ENCODE data around the gene DLGAP3.

The DLGAP3 gene

DNA sequence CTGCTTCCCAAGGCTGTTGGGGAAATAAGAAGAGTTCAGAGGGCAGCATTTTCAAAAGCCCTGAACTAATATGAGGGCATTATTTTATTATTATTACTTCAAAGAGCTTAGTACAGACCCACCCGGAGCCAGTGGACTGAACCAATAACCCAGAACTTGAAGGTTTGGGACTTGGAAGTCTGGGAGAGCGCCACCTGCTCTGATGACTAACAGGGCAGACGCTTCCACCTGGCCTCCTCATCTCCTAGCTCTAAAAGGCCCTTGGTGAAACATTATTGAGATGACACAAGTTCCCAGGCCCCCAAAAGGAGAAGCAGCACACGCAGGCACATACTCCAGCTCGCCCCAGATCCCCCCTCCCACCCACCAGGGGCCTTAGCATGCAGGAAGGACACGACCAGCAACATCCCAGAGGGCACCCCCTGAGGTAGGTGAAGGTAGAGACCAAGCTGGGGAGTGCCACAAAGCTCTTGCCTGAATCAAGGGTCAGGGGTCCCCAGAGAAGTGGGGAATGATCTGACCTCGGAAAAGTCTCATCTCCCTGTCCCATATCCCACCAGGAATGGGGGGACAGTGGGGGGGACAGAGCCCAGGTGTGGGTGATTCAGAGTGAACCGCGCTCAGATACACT lies 1.3 kb downstream of the DLGAP3 start:
- DNase-seq = no peak

DNA sequence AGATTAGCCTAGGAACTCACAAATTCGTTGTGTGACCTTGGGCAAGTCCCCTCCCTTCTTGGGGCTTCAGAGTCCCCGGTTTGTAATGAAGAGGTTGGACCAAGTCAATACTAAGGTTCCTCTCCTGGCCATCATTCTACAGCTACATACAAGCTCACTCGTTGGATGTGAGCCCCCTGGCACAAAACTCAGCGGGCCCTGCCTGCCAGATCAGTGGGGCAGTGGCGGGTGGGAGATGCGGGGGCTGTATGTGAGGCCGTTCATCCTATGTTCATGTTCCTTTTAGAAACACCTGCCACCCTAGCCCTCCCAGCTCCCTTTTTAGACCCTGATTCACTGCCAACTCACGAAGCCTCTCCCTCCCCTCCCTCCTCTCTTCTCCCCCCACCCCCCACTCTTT lies 2.1 kb downstream of the DLGAP3 start:
- no peak for DNase-seq

DNA sequence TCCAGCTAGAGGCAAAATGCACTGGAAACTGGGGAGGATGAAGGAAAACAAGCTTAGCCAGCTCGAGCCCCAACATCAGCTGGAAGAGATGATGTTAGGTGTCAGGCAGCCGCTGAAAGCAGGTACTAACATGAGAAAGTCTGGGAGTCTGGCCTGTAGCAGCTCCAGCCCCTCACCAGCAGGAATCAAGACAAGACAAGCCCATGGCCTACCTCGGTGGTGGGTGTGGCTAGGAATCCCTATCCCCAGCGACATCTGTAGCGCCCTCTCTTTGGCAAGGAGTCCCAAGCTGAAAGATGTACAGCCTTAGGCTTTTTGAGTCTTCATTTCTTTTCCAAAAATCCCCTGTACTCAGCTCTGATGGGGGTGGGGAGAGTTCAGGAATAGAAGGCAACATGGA lies 2.6 kb downstream of the DLGAP3 start:
- no peak for DNase-seq

DNA sequence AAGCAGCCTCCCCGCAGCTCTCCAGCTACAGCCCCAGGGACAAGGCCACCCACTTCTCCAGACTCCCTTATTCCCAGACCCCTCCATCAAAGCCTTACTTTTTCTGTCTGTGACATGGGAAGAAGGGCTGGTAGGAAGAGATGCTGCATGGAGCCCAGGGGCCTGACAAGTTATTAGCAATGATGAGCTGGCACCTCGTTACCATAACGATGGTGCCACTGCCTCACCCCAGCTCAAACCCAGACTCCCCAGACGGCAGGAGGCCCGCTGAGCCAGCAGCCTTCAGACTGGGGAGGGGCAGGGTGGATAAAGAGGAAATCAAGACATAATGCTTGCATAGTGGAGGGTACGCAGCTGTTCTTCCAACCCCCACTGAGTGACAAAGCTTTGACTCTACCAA lies 3.3 kb downstream of the DLGAP3 start:
- no peak for DNase-seq

DNA sequence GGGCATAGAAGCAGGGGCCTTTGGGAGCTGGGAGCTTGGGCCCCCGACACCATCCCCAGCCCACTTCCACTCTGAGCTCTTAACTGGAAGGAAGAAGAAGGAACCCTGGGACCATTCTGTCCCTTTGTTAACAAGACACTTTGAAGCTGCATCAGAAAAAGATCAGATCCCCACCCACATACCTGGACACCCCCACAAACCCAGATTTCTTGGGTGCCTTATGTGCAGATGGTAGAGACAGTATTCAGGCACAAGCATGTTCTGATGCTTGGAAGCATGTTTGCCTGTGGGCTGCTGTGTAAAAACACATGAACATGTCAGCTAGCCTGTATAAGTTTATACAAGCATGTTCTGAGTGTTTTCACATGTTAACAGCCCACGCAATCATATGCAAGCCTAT lies 3.7 kb downstream of the DLGAP3 start:
- DNase-seq = no peak

DNA sequence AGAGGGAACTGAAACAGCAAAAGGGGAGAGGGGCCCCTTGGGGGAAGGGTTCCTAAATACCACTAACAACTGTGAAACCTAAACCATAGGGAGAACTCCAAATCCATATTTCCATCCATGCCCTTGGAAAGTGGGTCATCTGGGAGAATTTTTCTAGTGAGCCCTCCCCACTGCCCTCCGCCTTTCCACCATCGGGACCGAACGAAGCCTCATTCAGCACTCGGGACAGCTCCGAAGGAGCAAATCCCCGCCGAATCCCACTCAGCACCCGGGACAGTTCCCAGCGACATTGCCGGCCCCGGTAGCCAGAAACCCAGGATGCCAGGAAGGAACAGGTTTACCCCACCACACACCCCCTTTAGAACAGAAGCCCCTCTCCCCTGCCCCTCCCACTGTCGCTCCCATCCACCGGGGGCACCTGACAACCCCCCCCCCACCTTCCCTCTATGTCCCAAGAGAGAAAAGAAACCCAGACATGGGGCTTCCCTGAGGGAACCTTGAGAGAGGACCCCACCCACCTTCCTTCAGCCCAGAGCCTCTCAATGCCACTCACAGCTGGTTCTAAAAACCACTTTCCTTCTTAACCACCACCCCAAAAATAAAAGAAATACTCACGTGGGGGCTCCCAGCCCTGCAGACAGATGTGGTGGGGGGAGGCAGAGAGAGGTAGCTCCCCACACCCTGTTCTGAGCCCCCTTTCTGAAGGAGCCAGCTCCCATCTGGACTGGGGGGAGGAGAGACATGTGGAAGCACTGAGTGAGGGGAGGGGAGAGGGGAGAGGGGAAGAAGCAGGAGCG lies 4.5 kb downstream of the DLGAP3 start:
- DNase-seq = peak; percentile 17

DNA sequence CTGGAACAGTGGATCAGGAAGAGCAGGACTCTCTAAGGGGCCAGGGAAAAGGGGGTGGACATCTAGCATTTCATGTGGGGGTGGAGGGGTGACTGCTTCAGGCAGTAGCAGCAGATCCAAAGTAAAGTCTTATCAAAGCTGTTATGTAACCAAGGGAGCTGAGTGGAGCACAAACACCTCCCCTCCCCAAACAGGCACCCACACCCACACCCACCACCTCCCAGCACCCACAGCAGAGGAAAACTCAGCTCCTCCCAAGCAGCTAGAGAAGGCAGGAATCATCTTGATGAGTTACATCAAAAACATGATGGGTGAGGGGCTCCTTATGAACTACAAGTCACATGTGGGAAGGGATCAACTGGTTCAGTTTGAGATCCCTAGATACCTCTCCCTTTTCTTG lies 6.0 kb downstream of the DLGAP3 start:
- no peak for DNase-seq

DNA sequence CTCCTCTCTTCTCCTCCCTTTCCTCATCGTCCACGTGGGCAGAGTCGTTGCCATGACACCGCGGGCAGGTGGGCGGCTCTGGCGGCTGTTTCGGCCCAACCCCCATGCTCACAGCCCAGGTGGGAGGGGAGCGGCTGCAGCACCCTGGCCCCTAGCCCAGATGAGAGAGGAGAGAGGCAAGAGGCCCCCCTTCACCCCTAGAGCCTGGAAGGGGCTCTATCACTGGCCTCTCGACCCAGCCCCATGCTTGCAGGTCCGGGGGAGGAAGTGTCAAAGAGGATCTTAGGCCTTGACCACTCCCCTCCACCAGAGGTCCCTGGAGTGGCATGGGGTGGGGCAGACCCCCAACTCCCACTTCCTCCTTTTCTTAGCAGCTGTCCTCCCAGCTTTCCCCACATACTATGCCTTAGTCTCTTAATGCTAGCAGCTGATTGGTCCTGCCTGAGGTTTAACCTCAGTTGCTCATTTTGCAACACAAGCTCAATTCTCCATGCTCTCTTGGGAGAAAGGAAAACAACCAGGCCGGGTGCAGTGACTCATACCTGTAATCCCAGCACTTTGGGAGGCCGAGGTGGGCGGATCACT lies 10.4 kb downstream of the DLGAP3 start:
- no peak for DNase-seq

DNA sequence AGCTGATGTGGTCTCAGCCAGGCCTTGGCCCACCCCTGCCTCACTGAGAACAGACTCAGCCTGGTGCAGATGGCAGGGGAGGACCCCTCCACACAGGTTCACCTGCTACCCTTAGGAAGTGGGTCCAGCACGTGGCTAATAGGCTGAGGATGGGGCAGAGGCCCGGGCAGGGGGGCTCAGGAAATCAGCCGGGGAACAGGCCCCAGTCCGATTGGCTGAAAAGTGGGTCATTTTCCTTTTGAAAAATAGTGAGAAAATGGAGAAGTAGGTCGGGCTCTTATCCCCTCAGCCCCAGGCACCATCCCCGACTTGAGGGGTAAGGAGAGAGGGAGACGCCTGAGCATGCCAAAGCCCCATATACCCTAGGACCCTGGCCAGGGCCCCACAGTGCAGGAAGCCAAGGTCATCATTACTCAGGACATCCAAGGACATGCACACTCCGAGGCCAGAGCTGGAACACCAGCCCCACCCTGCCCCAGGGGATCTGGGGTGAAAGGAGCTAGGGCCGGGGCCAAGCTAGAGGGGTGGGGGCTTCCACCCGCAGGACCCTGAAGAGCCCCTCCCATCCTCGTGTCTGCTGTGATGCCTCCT lies 11.0 kb downstream of the DLGAP3 start:
- no peak for DNase-seq

DNA sequence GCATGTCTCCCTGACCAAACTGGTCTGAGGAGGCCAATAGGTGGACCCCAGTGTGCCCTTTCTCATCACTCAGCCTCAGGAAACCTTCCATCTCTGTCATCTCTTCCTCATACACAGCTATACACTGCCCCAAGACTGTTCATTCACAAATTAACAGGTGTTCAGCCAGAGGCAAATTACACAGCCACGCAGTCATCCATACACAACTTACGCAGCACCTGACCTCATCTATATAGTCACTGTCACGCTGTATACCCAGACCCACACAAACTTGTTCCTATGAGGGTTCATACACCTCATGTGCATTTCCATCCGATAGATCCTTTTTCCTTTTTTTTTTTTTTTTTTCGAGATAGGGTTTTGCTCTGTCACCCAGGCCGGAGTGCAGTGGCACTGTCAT lies 12.4 kb downstream of the DLGAP3 start:
- DNase-seq = no peak

DNA sequence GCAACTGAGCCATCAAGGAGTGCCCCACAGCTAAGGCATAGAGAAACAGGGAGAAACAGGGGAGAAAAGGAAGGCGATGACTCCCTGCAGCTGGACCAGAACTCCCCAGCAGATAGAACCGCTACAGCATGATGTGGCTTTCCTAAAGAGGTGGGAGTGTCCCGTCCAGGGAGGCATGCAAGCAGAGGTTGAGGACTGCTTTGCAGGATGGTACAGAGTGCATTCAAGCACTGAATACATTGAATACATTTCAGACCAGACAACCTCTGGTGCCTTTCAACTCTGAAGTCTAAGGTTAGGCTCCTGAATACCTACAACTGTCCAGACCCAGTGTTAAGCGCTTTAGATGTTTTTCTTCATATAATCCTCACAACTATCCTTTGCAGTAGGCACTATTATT lies 13.3 kb downstream of the DLGAP3 start:
- DNase-seq = no peak

DNA sequence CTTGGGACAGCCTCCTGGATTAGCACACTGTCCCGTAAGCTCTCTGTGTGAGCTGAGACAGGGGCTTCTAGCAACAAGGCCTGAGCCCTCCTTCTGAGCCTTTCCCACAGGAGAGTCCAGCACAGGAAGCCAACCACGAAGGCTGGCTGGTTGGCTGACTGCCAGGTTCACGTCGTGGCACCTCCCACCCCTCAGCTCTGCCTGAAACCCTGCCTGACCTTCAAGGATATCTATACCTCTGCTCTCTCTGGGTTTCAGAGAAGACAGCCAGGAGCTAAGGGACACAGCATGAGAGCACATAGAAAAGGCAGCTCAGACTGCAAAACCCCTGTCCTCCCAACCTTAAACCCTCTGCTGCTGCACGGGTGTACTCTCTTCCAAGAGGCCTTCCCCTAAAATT lies 13.9 kb downstream of the DLGAP3 start:
- DNase-seq = no peak

DNA sequence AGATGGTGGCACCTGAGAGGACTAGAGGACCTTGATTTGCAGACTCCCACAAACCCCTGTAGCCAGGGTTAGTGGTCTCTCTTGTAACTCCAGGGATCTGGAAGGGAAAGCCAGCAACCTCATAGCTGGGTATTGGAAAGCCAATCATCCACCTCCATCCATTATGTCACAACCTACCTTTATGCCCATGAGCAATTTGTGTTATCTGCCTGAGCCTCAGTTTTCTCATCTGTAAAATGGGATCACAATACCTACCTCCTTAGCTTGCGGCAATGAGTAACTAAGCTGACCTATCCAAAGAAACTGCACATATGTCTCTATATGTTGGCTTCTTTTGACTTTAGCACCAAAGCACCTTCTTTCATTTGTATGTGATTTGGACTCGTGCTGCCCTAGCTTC lies 14.5 kb downstream of the DLGAP3 start:
- no peak for DNase-seq

DNA sequence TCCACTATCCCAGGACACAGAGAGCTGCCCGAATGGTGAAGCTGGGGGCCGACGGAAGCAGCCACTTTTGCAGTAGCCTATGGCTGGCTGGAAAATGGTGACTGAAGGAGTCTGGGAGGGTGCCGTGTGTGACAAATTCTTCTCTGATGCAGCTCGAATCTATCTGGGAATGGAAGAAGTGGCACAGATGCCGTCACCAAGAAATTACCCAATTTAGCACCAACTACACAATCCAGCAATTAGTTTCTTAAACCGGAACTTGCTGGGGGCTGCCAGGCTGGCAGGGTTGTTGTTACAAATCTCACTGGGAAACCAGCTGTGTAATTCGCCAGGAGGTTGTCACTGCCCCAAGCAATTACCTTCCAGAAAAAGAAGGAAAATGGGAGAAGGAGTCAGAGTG lies 18.0 kb downstream of the DLGAP3 start:
- DNase-seq = no peak

DNA sequence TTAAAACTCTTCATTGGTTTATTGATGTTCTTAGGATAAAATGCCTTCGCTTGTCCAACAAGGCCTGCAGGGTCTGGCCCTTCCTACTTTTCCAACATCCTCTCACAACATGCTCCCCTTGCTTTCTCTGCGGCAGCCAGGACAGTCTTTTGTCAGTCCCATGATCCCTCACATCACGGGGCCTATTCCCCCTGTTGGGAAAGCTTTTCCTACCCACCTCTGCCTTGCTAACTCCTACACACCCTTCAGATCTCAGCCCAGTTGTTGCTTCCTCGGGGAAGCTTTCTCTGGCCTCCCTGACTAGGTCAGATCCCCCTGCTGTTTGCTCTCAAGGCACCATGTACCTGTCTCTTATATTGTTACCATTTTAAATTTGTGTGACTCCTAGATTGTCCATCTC lies 19.0 kb downstream of the DLGAP3 start:
- DNase-seq = no peak

DNA sequence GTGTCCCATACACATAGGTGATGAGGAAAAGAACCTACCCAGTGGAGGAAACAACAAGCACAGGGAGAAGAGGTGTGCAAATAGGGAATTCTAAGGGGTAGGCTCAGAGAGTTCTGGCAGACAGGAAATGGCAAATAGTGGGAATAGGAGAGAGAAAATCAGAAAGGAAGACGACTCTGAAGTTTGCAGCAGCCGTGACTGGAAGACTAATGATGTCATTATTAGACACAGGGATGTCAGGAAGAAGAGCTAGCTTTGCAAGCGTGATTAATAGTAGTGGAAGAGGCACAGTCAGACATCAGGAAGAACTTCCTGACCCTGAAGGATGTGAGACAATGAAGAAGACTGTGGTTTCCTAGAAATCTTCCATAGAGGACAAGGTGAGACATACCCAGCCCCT lies 21.1 kb downstream of the DLGAP3 start:
- no peak for DNase-seq

DNA sequence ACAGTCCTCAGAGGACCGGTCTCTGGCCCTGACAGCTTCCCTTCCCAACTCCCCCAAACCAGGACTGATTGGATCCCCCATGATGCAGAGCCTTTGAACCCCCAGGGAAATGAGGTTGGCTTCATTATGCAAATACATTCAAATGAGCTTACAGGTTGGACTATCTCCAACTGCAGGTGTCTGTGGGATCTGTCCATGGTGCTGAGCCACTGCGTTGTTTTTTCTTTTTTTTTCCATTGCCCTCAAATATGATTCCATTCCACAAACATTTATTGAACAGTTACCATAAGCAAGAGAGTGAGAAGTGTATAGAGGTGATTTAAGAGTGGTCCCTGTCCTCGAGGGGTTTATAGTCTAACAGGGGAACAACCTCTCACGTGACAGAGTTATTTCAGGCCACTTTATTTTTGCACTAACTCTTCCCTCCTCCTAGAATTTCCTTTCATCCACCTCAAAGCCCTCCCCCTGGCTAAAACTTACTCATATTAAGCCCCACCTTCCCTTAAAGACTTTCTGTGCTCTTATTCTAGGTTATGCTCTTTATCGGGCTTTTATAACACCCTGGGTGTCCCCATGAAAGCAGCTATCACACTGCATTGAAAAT lies 21.9 kb downstream of the DLGAP3 start:
- no peak for DNase-seq

DNA sequence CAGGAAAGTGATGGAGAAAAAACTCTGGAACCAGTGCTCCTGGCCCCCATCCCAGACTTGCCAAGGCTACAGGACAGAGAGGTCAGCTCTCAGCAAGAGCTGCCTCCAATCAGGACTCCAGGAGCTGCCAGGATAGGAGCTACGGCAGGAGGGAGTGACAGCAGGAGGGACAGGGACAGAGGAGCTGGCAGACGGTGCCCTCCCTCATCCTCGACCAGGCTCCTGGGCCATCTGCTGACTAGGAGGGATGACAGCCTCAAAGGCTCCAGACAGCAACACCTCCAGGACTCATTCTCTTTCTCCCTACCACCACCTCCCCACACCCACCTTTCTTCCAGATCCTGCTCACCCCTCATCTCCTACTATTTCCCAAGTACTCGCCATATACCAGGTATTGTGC lies 22.7 kb downstream of the DLGAP3 start:
- no peak for DNase-seq

DNA sequence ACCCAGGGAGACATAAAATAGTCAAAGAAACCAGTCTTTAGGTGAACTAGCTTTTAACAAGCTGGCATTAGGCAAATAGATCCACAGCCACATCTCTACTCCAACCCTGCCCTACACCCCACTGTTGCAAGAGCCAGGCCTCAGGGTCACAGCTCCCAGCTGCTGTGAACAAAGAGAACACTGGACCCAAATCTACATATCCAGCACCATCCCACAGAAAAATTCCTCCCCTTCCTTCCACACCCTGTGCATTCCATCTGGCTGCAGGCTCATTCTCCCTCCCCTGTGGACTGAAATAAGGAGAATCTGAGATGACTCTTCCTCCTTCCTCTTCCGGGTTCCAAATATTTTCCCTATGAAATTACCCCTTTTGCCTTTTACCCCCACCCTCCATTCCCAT lies 23.2 kb downstream of the DLGAP3 start:
- no peak for DNase-seq

DNA sequence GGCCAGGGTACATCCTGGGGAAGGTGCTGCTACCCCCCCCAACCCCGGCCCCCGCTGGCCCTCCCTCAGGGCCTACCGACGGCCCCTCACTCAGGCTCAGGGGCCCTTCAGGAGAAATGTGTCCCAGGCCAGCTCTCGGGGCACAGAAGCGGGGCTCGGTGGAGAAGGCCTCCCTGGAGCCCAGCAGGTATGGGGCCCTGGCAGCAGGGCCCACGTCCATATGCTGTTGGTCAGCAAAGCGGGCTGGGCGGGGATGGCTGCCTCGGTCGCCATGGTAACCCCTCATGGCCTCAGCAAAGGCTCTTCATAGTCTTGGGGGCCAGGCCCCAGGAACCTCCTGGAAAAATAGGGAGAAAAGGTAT lies 24.4 kb downstream of the DLGAP3 start:
- no peak for DNase-seq

DNA sequence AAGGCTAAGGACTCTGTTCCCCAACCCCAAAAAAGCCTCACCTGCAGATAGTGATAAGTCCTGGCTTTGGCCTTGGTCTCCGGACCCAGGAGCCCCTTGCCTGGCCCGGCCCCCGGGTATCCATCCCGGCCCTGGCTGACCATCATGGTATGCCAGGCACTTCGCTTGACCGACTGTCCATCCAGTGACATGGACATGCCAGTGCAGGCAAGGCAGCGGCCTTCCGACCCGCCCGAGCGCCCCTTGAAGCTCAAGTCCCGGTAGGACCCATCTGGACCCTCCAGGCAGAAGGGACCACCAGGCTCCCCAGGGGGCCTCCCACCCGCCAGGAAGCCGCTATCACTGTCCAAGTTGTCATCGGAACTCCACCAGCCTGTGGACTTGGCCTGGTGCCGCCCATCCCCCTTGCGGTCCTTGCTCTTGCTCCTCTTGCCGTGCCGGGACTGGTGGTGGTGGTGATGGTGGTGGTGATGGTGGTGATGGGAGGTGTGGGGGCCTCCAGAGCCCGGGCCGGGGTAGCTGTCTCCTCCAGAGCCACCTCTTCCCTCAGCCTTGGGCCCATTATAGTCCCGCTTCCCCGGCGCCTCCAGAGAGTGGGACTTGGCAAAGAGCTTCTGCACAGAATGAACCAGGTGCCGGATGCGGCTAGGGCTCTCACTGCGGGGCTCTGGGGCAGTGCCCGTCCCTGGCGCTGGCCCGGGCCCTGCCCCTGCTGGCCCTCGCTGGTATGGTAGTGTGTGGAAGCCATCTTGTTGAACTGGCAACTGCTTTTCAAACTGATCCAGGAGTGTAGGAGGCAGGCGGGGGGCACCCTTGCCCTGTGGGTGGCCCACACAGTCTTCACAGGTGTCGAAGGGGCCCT lies 25.0 kb downstream of the DLGAP3 start:
- no peak for DNase-seq

DNA sequence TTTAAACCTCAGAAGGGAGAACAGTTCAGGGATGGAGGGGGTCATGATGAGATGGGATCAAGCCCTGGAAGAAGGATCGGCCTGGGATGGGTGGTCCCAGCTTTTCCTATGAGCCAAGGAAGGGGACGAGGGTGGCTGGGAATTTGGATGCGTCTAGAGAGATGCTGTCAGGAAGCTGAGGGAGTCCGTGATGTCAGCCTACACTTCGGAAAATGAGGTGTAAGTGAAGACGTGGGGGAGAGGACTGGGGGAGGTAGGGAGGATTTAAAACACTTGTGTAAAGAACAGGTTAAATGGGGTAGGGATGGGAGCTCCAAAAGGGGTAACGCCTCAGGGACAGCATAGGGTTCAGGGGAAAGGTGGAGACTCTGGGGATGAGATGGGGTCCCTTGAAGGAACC lies 27.5 kb downstream of the DLGAP3 start:
- no peak for DNase-seq

All from CD4-positive, alpha-beta T cell treated with Interleukin-4 for 4 hours (primary cell).